CD14-positive monocyte (primary cell): ENCODE results near the gene LRRN3. TPM values are rescaled to one million over a fixed set of nuclear protein-coding genes. Genes with fewer than 3 reads are reported as not detected.

ENCODE experiments used
- DNase-seq, 3 donors: peaks; one replicate each; pipeline ENCODE4 v3.0.0-alpha.2; 2011 to 2022
- H2AFZ ChIP-seq: 2 replicates; pipeline ENCODE4 v1.6.0; 2012; ENCODE audit warnings: mild to moderate bottlenecking, low read depth, low read length, inconsistent platforms; ENCODE audit not compliant: insufficient read depth, poor library complexity, severe bottlenecking
- H3K27ac ChIP-seq, 2 donors: 1 replicate in 1 of 2; 2 replicates in 1 of 2; pipeline ENCODE4 v1.5.1; 2012 to 2013; ENCODE audit warnings: low read length in 2 of 2, control low read depth in 1 of 2, inconsistent platforms in 1 of 2, low read depth in 1 of 2, mild to moderate bottlenecking in 1 of 2
- H3K27me3 ChIP-seq, 2 donors: one replicate each; pipeline versions ENCODE4 v1.6.0 to v1.6.1; 2011 to 2013; ENCODE audit warnings: low read length in 2 of 2; ENCODE audit not compliant: control insufficient read depth in 2 of 2, insufficient read depth in 2 of 2
- H3K36me3 ChIP-seq, 2 donors: replicated peaks in 1 of 2; 1 replicate in 1 of 2; 2 replicates in 1 of 2; pipeline versions ENCODE4 v1.5.1 to v1.6.1; 2012 to 2013; ENCODE audit warnings: low read length in 2 of 2, control low read depth in 1 of 2, inconsistent platforms in 1 of 2, mild to moderate bottlenecking in 1 of 2; ENCODE audit not compliant: insufficient read depth in 2 of 2, control insufficient read depth in 1 of 2
- H3K4me1 ChIP-seq, 2 donors: 1 replicate in 1 of 2; 2 replicates in 1 of 2; pipeline versions ENCODE4 v1.5.1 to v1.6.1; 2012 to 2013; ENCODE audit warnings: low read length in 2 of 2, control low read depth in 1 of 2, inconsistent platforms in 1 of 2, mild to moderate bottlenecking in 1 of 2, moderate library complexity in 1 of 2; ENCODE audit not compliant: insufficient read depth in 2 of 2, control insufficient read depth in 1 of 2
- H3K4me2 ChIP-seq: replicated peaks from 2 replicates; pipeline ENCODE3; 2012; ENCODE audit warnings: low read length, moderate library complexity, mild to moderate bottlenecking; ENCODE audit not compliant: poor library complexity, severe bottlenecking; ENCODE audit errors: extremely low read depth
- H3K4me3 ChIP-seq, 3 experiments: fragments of 200-600 bp in 1 of 3; sonication (generic) in 1 of 3; replicated peaks in 1 of 3; 1 replicate in 2 of 3; 2 replicates in 1 of 3; pipeline ENCODE4 v1.5.1; 2011 to 2013; ENCODE audit warnings: low read length in 3 of 3, mild to moderate bottlenecking in 3 of 3, control low read depth in 2 of 3, low read depth in 2 of 3, inconsistent platforms in 1 of 3, moderate library complexity in 1 of 3
- H3K79me2 ChIP-seq: 2 replicates; pipeline ENCODE4 v1.6.0; 2012; ENCODE audit warnings: mild to moderate bottlenecking, control low read depth, inconsistent platforms, low read length, moderate library complexity; ENCODE audit not compliant: insufficient read depth
- H3K9ac ChIP-seq: 2 replicates; pipeline ENCODE4 v1.6.0; 2017; ENCODE audit warnings: low read length, mild to moderate bottlenecking; ENCODE audit not compliant: insufficient read depth, poor library complexity, severe bottlenecking
- H3K9me3 ChIP-seq, 2 donors: replicated peaks in 1 of 2; 1 replicate in 1 of 2; 2 replicates in 1 of 2; pipeline versions ENCODE4 v1.5.1 to v1.6.1; 2012 to 2013; ENCODE audit warnings: low read length in 2 of 2, control low read depth in 1 of 2; ENCODE audit not compliant: control insufficient read depth in 1 of 2, insufficient read depth in 1 of 2
- H4K20me1 ChIP-seq: 2 replicates; pipeline ENCODE4 v1.6.0; 2012; ENCODE audit warnings: mild to moderate bottlenecking, low read length, control low read depth, moderate library complexity; ENCODE audit not compliant: insufficient read depth
- H3K27ac Mint-ChIP-seq, 7 donors: one replicate each; pipeline ENCODE4 v1.8.0; 2020; ENCODE audit warnings: mild to moderate bottlenecking in 7 of 7, mixed read lengths in 7 of 7, moderate library complexity in 6 of 7, inconsistent platforms in 2 of 7
- H3K27me3 Mint-ChIP-seq, 3 donors: one replicate each; pipeline ENCODE4 v1.8.0; 2021 to 2022; ENCODE audit warnings: low read depth in 3 of 3, mild to moderate bottlenecking in 3 of 3, mixed read lengths in 3 of 3, moderate library complexity in 3 of 3, inconsistent platforms in 1 of 3
- H3K36me3 Mint-ChIP-seq, 2 donors: one replicate each; pipeline ENCODE4 v1.8.0; 2020; ENCODE audit warnings: mixed read lengths in 2 of 2, inconsistent platforms in 1 of 2, mild to moderate bottlenecking in 1 of 2
- H3K4me1 Mint-ChIP-seq: one replicate; pipeline ENCODE4 v1.8.0; 2020; ENCODE audit warnings: mild to moderate bottlenecking, mixed read lengths
- H3K4me3 Mint-ChIP-seq, 2 donors: one replicate each; pipeline ENCODE4 v1.8.0; 2020; ENCODE audit warnings: mild to moderate bottlenecking in 2 of 2, mixed read lengths in 2 of 2, moderate library complexity in 1 of 2
- H3K9me3 Mint-ChIP-seq, 7 donors: one replicate each; pipeline ENCODE4 v1.8.0; 2020 to 2022; ENCODE audit warnings: mixed read lengths in 7 of 7, mild to moderate bottlenecking in 6 of 7, moderate library complexity in 6 of 7, inconsistent platforms in 2 of 7
- CTCF ChIP-seq: fragments of 200-600 bp; IDR thresholded peaks from one replicate; pipeline ENCODE4 v1.8.0; 2022; ENCODE audit warnings: antibody characterized with exemption, mild to moderate bottlenecking
- WGBS: methylation state at CpG from one replicate; pipeline ENCODE4 v1.1.5; 2013; ENCODE audit warnings: missing lambda C conversion rate; ENCODE audit not compliant: insufficient coverage; 5-methylcytosine and 5-hydroxymethylcytosine counted together
- intact Hi-C, 2 donors: fragments of 100-400 bp; cut with micrococcal nuclease; formaldehyde crosslinking; loops; one replicate each; pipeline versions ENCODE4 v1.15.0 to v1.15.1; 2023
- polyA plus RNA-seq, 3 donors: library from polyadenylated mRNA; depleted of rRNA in 1 of 3; unstranded in 2 of 3; stranded (reverse) in 1 of 3; fragments of 300-500 nt in 2 of 3; fragments of >200 nt in 1 of 3; fragmentation: Illumina TruSeq in 2 of 3; gene quantifications; 1 replicate in 2 of 3; 2 replicates in 1 of 3; pipeline ENCODE4 v1.2.3, GENCODE V29; 2012 to 2021

LRRN3 gene
- polyA plus RNA-seq, 3 donors: 0.12 to 0.22 TPM; not detected in 1

- no peak overlapping the region for H2AFZ ChIP-seq
- no peaks in the 10 kb centered on the region for H3K27me3 Mint-ChIP-seq
- intact Hi-C loops: no loop called here
Measured at GRCh38 chr7:111115966-111116365, 25.0 kb downstream of the LRRN3 start.

DNA sequence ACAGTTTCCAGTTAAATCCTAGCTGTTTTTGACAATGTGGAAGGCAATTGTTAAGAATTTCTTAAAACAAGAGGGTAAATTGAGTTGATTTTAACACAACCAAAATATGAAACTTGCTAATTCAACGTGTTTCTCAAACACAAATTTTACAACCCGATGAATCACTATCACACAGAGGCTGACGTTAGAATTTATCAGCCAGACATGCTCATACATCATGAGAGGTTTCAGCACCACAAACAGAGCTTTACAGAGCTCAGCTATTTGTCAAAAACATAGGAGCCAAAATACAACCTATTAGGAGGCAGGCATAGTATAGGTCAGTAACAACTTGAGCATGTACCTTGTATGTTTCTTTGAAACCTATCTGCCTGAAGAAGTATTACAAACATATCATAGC lies 36.1 kb downstream of the LRRN3 start:
- WGBS: 92% methylated on average over 3 of the region's 3 CpGs
- Histone ChIP-seq H3K79me2 (no peaks in the 10 kb centered on the region), H3K4me3 (no peak overlapping the region), H3K9ac (no peak overlapping the region), H3K9me3 (no peaks in the 10 kb centered on the region), H3K4me1 (no peaks in the 10 kb centered on the region), H3K36me3 (no peaks in the 10 kb centered on the region), H3K4me2 (no peak overlapping the region), H3K27ac (no peak overlapping the region), H2AFZ (no peak overlapping the region), H3K27me3 (no peaks in the 10 kb centered on the region), H4K20me1 (no peaks in the 10 kb centered on the region)
- Mint-ChIP-seq H3K36me3 (no peaks in the 10 kb centered on the region), H3K9me3 (no peaks in the 10 kb centered on the region), H3K4me3 (no peak overlapping the region), H3K27me3 (no peaks in the 10 kb centered on the region), H3K4me1 (no peaks in the 10 kb centered on the region), H3K27ac (no peak overlapping the region)
- DNase-seq: no peak
- intact Hi-C loops: no loop called here
- TF ChIP-seq CTCF: no peak

More at GRCh38 chr7:111115966-111116365, 25.0 kb downstream of the LRRN3 start:
- Histone ChIP-seq H3K79me2 (no peaks in the 10 kb centered on the region), H4K20me1 (no peaks in the 10 kb centered on the region), H3K27me3 (no peaks in the 10 kb centered on the region), H3K9ac (no peak overlapping the region), H3K36me3 (no peaks in the 10 kb centered on the region), H3K4me2 (no peak overlapping the region), H3K4me1 (no peaks in the 10 kb centered on the region), H3K4me3 (no peak overlapping the region), H3K27ac (no peak overlapping the region), H3K9me3 (no peaks in the 10 kb centered on the region)
- H3K36me3 Mint-ChIP-seq: no peaks in the 10 kb centered on the region
- H3K9me3 Mint-ChIP-seq: no peaks in the 10 kb centered on the region
- no peak for DNase-seq
- WGBS: 100% methylated on average over 2 of the region's 2 CpGs
- no peak overlapping the region for H3K4me3 Mint-ChIP-seq
- no peak overlapping the region for H3K27ac Mint-ChIP-seq
- H3K4me1 Mint-ChIP-seq: no peaks in the 10 kb centered on the region
- TF ChIP-seq CTCF: no peak
